HL-60 (cell line): ENCODE data around the gene CACNA1D.

Experiments used
- REST ChIP-seq: IDR thresholded peaks from 2 replicates; pipeline ENCODE4 v1.6.1; 2012; ENCODE audit warnings: low read depth; ENCODE audit not compliant: insufficient replicate concordance
- TF ChIP-seq, protein P1 (sequence below): IDR thresholded peaks from one replicate; pipeline ENCODE4 v1.5.1; 2011; ENCODE audit warnings: low read length, control low read depth, inconsistent platforms; ENCODE audit not compliant: insufficient read depth

DNA sequence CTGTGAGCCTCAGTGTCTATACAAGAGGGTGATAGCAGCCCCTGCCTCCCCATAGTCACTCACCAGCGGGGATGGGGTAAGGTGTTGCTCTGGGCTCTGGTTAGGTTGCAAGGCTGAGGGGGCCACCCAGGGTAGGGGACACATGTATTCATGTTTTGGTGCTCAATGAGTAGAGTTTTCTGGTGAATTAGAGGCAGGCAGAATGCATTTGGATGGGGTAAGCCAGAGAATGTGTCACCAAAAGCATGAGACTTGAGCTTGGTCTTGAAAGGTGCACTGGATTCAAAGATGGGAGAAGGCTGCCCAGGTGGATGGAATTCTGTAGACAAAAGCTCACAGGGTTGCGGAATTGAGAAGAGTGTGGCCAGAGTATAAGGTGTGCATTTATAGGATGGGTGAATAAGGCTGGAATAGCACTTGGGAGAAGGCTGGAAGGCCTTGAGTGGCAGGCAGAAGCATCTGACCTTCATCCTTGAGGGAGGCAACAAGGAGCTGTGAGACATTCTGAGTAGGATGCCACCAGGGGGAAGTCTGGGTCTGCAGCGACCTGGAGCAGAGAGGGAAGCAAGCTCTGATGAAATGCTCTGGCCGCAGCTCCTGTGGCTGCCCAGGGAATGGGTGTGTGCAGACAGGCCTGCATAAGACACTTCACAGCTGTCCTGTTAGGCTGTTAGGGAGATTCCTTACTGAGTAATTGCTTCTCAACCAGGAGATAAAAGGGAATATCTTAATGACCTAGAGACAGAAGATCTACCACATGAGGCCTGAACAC is 202.2 kb downstream of the CACNA1D start:
- TF ChIP-seq, protein P1, sequence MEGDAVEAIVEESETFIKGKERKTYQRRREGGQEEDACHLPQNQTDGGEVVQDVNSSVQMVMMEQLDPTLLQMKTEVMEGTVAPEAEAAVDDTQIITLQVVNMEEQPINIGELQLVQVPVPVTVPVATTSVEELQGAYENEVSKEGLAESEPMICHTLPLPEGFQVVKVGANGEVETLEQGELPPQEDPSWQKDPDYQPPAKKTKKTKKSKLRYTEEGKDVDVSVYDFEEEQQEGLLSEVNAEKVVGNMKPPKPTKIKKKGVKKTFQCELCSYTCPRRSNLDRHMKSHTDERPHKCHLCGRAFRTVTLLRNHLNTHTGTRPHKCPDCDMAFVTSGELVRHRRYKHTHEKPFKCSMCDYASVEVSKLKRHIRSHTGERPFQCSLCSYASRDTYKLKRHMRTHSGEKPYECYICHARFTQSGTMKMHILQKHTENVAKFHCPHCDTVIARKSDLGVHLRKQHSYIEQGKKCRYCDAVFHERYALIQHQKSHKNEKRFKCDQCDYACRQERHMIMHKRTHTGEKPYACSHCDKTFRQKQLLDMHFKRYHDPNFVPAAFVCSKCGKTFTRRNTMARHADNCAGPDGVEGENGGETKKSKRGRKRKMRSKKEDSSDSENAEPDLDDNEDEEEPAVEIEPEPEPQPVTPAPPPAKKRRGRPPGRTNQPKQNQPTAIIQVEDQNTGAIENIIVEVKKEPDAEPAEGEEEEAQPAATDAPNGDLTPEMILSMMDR, result peak; percentile 2
- no peak for TF ChIP-seq REST
